Activated CD8-positive, alpha-beta memory T cell treated with anti-CD3 and anti-CD28 coated beads for 36 hours (primary cell): ENCODE results near the gene MT1A. TPM values are rescaled to one million over a fixed set of nuclear protein-coding genes. Genes with fewer than 3 reads are reported as not detected.
"Not testable (repeated sequence)": the region's sequence is repeated elsewhere in the genome, so short reads cannot be mapped to it uniquely, and the experiment has no call there.

ENCODE experiments used
- CTCF ChIA-PET: fragments of 350-600 bp; sonication (Branson Sonifier 250); formaldehyde crosslinking; loops from one replicate; lab custom pipeline; 2021; ENCODE audit warnings: antibody characterized with exemption; lab: Charles Lee
- POLR2A ChIA-PET: fragments of 350-600 bp; sonication (Branson Sonifier 250); formaldehyde crosslinking; loops from one replicate; lab custom pipeline; 2021; ENCODE audit warnings: antibody characterized with exemption; lab: Charles Lee
- total RNA-seq, 2 experiments: library from RNA; stranded (reverse); gene quantifications; one replicate each; pipeline ENCODE4 v1.2.3, GENCODE V29; 2021

The MT1A gene
- total RNA-seq, 2 experiments from 2014 or later: 1.1 TPM; not detected in 1

DNA sequence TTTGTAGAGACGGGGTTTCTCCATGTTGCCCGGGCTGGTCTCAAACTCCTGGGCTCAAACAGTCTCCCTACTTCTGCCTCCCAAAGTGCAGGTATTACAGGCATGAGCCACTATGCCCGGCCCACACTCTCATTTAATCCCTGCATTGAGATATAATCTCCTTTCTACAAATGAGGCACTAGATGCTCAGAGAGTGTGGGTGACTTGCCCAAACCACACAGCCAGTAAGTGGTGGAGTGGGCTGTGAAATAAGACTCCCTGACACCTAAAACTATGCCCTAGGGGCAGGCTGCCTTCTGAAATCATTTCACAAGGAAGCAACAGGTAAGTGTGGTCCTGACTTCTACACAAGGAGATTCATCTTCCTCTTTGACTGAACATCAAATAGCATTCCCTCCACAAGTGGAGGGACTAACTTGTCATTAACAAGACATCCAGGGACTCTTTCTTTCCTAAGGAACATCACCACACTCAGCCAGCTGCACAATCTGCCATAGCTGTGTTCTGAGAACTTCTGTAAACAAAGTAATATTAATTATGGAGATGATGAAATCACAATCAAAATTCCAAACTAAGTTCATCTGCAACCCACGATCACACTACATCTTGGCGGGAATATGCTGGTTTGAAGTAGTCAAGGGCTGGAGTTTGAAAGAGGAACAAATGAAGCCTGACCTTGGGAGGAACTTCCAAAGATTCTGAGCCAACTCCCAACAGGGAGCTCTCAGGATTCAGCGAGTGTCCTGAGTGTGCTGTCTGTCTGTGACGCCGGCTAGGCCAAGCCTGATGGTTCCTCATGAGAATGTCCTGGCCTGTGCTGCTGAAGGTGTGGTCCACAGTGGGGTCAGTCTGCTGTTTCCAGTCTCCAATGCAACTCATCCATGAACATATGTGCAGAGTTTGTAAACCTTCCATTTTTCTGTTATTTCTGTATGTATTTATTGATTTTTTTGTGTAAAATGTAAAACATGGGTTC, 27.1 kb downstream of the MT1A start:
- CTCF ChIA-PET: interaction anchor here (0.5 kb wide), 1 partner anchor 63 kb away, joined by 3 read pairs; no protein-coding TSS in a partner anchor
- POLR2A ChIA-PET: not testable (repeated sequence)

DNA sequence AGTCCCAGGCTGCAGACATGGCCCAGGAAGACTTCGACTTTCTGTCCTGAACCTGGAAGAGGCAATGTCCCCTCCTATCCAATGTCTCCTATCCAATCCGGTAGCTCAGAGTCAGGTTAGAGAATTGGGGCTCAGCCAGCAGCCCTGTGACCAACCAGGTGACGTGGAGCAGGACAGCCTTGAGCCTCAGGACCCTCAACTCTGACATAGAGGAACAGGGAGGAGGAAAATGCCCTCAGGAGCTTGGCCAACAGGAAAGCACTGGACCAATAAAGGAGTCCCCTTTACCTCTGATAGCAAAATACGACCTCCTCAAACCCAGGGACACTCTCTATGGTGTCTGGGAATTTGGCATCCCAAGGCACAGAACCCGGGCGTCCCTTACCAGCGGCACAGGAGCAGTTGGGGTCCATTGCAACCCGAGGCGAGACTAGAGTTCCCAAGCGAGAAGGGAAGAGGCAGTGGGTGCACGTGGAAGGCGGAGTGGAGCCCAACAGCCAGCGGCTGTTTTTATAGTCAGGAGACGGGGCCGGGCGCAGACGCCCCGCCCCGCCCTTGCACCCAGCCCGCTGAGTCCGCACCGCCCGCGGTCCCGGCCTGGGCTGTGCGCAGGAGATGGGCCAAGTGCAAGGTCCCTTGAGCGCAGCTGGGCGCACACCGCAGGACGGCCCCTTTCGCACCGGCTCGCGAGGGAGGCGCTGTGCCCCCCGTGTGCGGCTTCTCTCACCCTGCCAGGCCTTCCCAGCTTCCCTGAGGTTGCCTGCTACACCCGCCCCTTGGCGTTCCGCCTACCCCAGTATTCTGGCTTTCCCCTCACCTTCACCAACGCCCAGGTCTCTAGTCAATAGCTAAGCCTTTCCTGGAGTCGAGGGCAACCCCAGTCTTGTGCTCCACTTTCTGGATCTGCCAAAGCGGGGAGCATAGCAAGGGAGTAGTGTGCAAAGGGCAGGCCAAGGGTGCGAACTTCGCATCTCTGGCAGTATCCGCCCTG, 29.4 kb downstream of the MT1A start, which contains the start of gene MT1G:
MT1G (minus strand) TSS at position 485 of the 991 bp plus-strand sequence; CDS start at position 413, 72 bp downstream.
- CTCF ChIA-PET: interaction anchor here (0.9 to 1.5 kb wide), 3 partner anchors 8 to 14 kb away, joined by 3 to 6 read pairs (median 3); partner anchors contain the start of gene MT1X
- POLR2A ChIA-PET: no interaction called here

DNA sequence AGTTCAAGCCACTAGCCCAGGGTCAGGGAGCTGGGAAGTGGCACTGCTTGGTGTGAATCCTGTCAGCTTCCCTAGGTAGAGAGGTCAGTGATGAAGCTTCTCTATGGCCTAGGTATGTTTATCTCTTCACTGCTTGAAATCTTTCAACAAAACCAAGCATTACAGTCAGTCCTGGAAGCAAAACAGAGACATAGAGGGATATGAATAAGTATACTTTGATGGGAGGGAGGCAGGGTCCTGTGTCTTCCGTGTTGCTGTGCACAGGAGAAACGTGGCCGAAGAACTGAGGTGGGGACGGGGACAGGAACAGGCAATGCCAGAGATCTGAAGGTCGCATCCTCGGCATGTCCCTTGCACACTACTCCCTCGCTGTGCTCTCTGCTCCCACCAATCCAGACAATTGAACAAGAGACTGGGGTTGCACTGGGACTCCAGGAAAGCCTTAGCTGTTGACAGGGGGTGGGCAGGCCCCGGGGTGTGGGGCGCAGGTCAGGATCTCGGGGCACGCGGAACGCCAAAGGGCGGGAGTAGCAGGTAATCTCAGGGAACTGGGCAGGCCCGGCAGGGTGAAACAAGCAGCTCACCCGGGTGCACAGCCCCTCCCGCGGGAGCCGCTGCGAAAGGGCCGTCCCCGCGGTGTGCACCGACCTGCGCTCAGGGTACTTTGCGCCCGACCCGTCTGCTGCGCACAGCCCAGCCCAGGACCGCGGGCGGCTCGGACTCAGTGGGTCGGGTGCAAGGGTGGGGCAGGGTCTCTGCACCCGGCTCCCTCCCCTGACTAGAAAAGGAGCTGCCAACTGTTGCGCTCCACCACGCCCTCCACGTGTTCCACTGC, 30.8 kb downstream of the MT1A start, which contains the start of gene MT1H:
MT1H (plus strand) TSS at position 810 of the 835 bp plus-strand sequence. CDS start 71 bp downstream, outside the sequence.
- ChIA-PET CTCF (interaction anchor here (1.3 to 1.5 kb wide), 2 partner anchors 9 to 13 kb away, joined by 3 to 6 read pairs; partner anchors contain the start of gene MT1X), POLR2A (no interaction called here)

DNA sequence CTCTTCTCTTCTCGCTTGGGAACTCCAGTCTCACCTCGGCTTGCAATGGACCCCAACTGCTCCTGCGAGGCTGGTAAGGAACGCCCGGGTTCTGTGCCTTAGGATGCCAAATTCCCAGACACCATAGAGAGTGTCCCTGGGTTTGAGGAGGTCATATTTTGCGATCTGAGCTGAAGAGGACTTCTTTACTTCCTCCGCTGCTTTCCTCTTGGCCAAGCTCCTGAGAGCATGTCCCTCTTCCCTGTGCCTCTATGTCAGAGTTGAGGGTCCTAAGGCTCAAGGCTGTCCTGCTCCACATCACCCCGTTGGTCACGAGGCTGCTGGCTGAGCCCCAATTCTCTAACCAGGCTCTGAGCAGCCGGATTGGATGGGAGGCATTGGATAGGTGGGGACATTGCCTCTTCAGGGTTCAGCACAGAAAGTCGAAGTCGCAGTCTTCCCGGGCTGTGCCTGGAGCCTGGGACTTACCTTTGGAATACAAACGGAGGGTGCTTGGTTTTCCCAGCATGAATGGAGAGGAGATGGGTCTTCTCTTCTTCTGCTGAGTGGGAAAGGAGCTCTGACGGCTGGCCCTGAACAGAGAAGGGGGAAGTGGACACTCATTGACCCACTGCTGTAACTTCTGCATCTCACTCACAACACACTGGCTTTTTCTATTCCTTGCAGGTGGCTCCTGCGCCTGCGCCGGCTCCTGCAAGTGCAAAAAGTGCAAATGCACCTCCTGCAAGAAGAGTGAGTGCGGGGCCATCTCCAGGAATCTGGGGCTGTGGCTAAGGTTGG, 31.6 kb downstream of the MT1A start:
- ChIA-PET POLR2A (no interaction called here), CTCF (interaction anchor here (1.5 kb wide), 1 partner anchor 12 kb away, joined by 6 read pairs; the partner anchor contains the start of gene MT1X)

DNA sequence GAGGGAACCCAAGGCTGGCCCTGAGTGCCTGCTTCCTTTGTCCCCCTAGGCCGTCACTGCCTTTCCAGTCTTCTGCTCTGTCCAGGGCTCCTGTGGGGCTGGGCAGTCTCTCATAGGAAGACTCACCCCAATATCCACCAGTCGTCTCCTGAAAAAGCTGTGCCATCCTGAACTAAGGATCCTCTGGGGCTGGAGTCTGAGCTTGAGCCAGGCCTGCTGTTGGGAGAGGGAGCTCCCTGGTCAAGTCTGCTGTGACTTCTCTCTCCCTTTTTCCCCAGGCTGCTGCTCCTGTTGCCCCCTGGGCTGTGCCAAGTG, 32.1 kb downstream of the MT1A start:
- ChIA-PET CTCF (interaction anchor here (0.5 kb wide), 1 partner anchor 30 kb away, joined by 3 read pairs; no protein-coding TSS in a partner anchor), POLR2A (no interaction called here)

DNA sequence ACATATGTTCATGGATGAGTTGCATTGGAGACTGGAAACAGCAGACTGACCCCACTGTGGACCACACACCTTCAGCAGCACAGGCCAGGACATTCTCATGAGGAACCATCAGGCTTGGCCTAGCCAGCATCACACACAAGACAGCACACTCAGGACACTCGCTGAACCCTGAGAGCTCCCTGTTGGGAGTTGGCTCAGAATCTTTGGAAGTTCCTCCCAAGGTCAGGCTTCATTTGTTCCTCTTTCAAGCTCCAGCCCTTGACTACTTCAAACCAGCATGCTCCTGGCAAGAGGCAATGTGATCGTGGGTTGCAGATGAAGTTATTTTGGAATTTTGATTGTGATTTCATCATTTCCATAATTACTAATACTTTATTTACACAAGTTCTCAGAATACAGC, 33.2 kb downstream of the MT1A start:
- CTCF ChIA-PET, POLR2A ChIA-PET: not testable (repeated sequence)

DNA sequence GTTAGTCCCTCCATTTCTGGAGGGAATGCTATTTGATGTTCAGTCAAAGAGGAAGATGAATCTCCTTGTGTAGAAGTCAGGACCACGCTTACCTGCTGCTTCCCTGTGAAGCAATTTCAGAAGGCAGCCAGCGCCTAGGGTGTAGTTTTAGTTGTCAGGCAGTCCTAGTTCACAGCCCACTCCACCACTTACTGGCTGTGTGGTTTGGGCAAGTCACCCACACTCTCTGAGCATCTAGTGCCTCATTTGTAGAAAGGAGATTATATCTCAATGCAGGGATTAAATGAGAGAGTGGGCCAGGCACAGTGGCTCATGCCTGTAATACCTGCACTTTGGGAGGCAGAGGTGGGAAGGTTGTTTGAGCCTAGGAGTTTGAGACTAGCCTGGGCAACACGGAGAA, 33.7 kb downstream of the MT1A start:
- POLR2A ChIA-PET, CTCF ChIA-PET: not testable (repeated sequence)

DNA sequence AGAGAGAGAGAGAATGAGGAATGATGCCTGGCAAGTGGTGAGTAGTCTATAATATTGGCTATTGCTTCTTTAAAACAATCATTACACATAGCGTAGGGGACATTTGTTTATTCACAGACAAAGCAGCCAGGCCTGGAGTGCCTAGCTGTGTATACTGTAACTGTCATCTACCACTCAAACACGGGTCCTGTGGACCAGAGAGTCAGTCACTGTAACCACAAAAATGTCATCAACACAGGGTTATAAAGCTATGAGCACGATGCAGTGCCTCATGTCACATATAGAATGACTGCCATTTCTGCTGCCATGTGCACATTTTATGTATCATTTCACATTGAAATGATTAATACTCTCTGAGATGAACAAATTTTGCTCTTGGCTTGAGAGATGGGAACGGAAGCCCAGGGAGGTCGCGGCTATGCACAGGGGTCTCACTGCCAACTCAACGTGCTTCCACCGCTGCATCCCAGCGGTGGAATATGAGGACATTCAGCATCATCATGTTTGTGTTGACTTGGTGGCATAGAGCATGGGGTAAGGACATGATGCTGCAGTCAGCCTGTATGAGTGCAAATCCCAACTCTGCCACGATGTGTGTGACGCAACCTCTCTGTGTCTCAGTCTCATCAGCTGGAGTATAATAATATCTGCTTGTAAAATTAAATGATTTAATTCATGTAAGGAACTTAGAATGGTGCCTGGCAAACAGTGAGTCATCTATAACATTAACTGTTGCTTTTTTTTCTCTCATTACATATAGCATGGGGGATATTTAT, 34.5 kb downstream of the MT1A start:
- POLR2A ChIA-PET: no interaction called here
- CTCF ChIA-PET: no interaction called here

DNA sequence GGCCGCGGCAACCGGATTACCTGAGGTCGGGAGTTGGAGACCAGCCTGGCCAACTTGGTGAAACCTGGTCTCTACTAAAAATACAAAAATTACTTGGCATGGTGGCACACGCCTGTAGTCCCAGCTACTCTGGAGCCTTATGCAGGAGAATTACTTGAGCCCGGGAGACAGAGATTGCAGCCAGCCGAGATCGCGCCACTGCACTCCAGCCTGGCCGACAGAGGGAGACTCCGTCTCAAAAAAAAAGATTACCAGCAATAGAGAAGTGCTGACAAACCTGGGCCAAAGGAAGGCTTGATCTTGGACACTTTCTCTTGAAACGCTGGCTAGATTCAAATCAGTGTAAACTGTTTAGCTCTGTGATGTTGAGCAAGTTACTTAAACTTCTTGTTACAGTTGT, 35.5 kb downstream of the MT1A start:
- POLR2A ChIA-PET: no interaction called here
- CTCF ChIA-PET: interaction anchor here (1.0 kb wide), 1 partner anchor 26 kb away, joined by 3 read pairs; no protein-coding TSS in a partner anchor

DNA sequence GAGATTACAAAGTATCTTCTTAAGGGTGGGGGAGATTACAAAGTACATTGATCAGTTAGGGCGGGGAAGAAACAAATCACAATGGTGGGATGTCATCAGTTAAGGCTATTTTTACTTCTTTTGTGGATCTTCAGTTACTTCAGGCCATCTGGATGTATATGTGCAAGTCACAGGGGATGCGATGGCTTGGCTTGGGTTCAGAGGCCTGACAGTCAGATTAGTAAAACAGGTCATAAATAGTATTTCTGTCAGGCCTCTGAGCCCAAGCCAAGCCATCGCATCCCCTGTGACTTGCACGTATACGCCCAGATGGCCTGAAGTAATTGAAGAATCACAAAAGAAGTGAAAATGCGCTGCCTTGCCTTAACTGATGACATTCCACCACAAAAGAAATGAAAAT, 36.1 kb downstream of the MT1A start:
- POLR2A ChIA-PET: not testable (repeated sequence)
- CTCF ChIA-PET: interaction anchor here (1.0 kb wide), 1 partner anchor 26 kb away, joined by 3 read pairs; no protein-coding TSS in a partner anchor

DNA sequence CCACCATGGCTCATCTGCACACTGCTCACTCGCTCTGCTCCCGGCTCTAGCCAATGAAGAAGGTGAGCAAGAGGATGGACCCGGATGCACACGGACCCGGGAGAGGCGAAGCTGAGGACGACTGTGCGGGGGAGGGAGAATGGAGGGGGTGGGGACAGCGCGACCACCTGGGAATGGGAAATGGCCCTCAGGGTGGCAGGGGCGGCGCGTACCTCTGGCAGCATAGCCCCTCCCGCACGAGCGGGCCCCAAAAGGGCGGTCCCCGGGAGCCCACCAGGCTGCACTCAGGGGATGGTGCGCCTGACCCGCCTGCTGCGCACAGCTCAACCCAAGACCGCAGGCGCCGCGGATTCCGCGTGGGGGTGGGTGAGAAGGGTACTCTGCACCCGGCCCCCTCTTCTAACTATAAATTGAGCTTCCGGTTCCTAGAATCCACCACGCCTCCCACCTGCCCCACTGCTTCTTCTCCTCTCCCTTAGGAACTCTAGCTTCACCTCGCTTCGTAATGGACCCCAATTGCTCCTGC, 37.3 kb downstream of the MT1A start:
- ChIA-PET POLR2A (interaction anchor here (0.7 kb wide), 1 partner anchor 68 kb away, joined by 3 read pairs; no protein-coding TSS in a partner anchor), CTCF (interaction anchor here (0.9 to 1.2 kb wide), 2 partner anchors 8 to 11 kb away, joined by 3 read pairs; no protein-coding TSS in a partner anchor)

DNA sequence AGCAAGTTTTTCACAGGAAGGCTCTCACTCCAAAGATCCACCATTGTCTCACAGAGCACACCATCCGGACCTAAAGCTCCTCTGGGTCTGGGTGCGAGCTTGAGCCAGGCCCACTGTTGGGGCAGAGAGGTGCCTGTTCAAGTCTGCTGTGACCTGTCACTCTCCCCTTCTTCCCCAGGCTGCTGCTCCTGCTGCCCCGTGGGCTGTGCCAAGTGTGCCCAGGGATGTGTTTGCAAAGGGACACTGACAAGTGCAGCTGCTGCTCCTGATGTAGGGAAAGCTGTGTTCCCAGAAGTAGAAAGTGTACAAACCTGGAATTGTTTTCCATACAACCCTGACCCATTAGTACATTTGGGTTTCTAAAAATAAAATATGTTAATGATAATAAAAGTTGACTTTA, 39.0 kb downstream of the MT1A start:
- ChIA-PET CTCF (interaction anchor here (1.2 to 1.4 kb wide), 2 partner anchors 9 to 91 kb away, joined by 3 read pairs; partner anchors contain the start of gene MT1G), POLR2A (no interaction called here)

DNA sequence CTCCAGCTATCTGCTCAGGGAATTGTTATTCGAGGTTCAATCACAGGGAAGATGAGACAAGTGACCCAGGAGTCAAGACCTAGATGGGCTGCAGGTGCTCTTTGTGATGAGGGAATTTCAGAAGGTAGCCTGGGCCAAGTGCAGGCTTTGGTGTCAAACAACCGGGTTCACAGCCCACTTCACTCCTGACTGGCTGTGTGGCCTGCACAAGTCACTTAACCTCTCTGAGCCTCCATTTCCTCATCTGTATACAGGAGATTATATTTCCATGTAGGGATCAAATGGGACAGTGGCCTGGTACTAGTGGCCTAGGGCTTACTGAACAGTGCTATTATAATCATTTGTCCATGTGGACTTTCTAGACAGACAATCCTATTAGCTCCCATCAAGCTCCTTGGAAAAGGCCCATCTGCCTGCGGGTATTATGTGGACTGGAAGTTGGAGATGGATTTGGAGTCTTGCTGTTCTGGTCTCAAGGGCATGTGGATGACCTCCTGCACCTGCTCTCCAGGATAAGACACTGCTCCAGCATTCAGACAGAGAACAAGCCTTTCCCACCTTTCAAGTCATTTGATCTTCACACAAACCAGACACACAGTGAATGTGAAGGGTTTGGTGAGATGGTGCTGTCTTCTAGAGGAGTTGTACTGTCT, 40.7 kb downstream of the MT1A start:
- POLR2A ChIA-PET: no interaction called here
- CTCF ChIA-PET: interaction anchor here (1.2 to 1.7 kb wide), 2 partner anchors 16 to 23 kb away, joined by 4 to 5 read pairs; no protein-coding TSS in a partner anchor

DNA sequence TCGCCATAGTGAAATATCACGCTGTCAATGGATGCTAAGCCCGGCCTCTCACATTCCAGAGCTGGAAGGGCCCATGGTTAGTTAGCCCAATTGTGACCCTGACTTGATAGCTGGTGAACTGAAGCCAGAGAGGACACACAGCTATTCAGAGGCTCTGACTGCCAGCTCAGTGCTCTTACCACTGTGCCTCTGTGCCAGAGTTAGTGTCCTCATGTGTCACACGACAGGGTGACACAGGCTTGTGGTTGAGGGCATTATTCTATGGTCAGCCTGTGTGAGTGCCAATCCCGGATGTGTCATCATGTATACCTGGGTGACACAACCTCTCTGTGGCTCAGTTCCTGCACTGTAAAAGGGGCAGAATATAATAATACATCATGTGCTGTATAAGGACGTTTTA, 41.4 kb downstream of the MT1A start:
- ChIA-PET POLR2A (no interaction called here), CTCF (interaction anchor here (0.5 to 1.7 kb wide), 2 partner anchors 22 to 316 kb away, joined by 3 to 5 read pairs; no protein-coding TSS in a partner anchor)

DNA sequence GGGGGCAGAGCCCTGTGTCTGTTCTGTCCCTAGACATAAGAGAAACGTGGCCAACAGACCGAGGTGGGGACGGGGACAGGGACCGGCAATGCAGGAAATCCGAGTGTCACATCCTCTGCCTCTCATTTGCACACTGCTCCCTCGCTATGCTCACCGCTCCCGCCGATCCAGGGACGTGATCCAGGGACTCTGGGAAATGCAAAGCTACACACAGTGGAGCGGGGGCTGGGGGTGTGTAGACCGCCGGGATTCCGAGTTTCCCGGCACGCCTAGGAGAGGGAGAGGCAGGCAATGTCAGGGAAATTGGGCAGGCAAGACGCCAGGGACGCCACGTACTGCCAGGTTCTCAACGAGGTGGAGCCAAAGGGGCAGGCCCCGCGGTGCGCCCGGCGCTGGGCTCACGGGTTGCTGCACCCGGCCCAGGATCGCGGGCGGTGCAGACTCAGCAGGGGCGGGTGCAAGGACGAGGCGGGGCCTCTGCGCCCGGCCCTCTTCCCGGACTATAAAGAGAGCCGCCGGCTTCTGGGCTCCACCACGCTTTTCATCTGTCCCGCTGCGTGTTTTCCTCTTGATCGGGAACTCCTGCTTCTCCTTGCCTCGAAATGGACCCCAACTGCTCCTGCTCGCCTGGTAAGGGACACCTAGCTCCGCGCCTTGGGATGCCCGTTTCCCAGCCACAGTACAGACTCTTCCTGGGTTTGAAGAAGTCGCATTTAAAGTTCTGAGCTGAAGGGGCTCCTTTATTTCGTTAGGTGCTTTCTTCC, 43.7 kb downstream of the MT1A start, which contains the start of gene MT1X:
MT1X (plus strand) TSS at position 532 of the 764 bp plus-strand sequence; CDS start at position 603, 71 bp downstream.
- POLR2A ChIA-PET: interaction anchor here (0.6 to 1.2 kb wide), 5 partner anchors 20 to 104 kb away, joined by 3 to 7 read pairs (median 5); no protein-coding TSS in a partner anchor
- CTCF ChIA-PET: interaction anchor here (0.8 to 2.2 kb wide), 4 partner anchors 13 to 74 kb away, joined by 3 to 6 read pairs (median 4); partner anchors contain the start of genes MT1H and MT2A
